ENCODE data around the gene RXFP2.

- TF ChIP-seq HDAC2 (IDR thresholded peaks at IDR 0.05; ENCODE audit: borderline replicate concordance in 1 of 2, low read depth in 2 of 2, low read length in 2 of 2), result no peak
- TF ChIP-seq EZH2 (IDR thresholded peaks at IDR 0.05; ENCODE audit: low read depth, low read length, severe bottlenecking), result no peak
- TF ChIP-seq CBX8 (IDR thresholded peaks at IDR 0.05; ENCODE audit: borderline replicate concordance, low read depth, low read length), result no peak
Measured at GRCh38 chr13:31731921-31732320, 7.4 kb upstream of the RXFP2 start.
